Osteoblast (primary cell): ENCODE data around the gene NFKBIL1. TPM values are rescaled to one million over a fixed set of nuclear protein-coding genes. Genes with fewer than 3 reads are reported as not detected.
"Not testable (repeated sequence)": the region's sequence is repeated elsewhere in the genome, so short reads cannot be mapped to it uniquely, and the experiment has no call there.

Experiments used
- DNase-seq: peaks from one replicate; pipeline ENCODE4 v3.0.0; 2011; ENCODE audit warnings: low spot score, mixed read lengths; ENCODE audit not compliant: insufficient read length; ENCODE audit errors: missing footprints
- H2AFZ ChIP-seq: 2 replicates; pipeline ENCODE4 v1.6.0; 2011; ENCODE audit warnings: mild to moderate bottlenecking, low read length
- H3K27ac ChIP-seq: 2 replicates; pipeline ENCODE4 v1.5.1; 2011; ENCODE audit warnings: mild to moderate bottlenecking, low read depth, low read length, moderate library complexity
- H3K27me3 ChIP-seq: 2 replicates; pipeline ENCODE4 v1.6.0; 2012; ENCODE audit warnings: mild to moderate bottlenecking, control low read depth, inconsistent platforms, low read length, moderate library complexity; ENCODE audit not compliant: insufficient read depth
- H3K36me3 ChIP-seq: 2 replicates; pipeline ENCODE4 v1.5.1; 2011; ENCODE audit warnings: mild to moderate bottlenecking, low read length, control low read depth, moderate library complexity; ENCODE audit not compliant: insufficient read depth
- H3K4me1 ChIP-seq: 2 replicates; pipeline ENCODE4 v1.5.1; 2011; ENCODE audit warnings: mild to moderate bottlenecking, low read length, control low read depth, moderate library complexity; ENCODE audit not compliant: insufficient read depth
- H3K4me2 ChIP-seq: 2 replicates; pipeline ENCODE4 v1.6.0; 2011; ENCODE audit warnings: mild to moderate bottlenecking, low read length; ENCODE audit not compliant: insufficient read depth
- H3K4me3 ChIP-seq: fragments of 200-600 bp; sonication (generic); 3 replicates; pipeline ENCODE4 v1.5.1; 2012; ENCODE audit warnings: mild to moderate bottlenecking, low read length, inconsistent platforms; ENCODE audit not compliant: insufficient read depth
- H3K79me2 ChIP-seq: 2 replicates; pipeline ENCODE4 v1.6.0; 2012; ENCODE audit warnings: mild to moderate bottlenecking, low read length, control low read depth, inconsistent platforms; ENCODE audit not compliant: insufficient read depth
- H3K9me3 ChIP-seq: 2 replicates; pipeline ENCODE4 v1.5.1; 2011; ENCODE audit warnings: low read depth, low read length, control low read depth
- H4K20me1 ChIP-seq: 2 replicates; pipeline ENCODE4 v1.6.0; 2012; ENCODE audit warnings: mild to moderate bottlenecking, low read length, control low read depth; ENCODE audit not compliant: insufficient read depth
- total RNA-seq: library from RNA; depleted of rRNA; stranded (reverse); fragments of >200 nt; gene quantifications from 2 replicates; pipeline ENCODE4 v1.2.3, GENCODE V29; 2012
- TF ChIP-seq, protein P1 (sequence below): IDR thresholded peaks from 2 replicates; pipeline ENCODE4 v1.5.1; 2011; ENCODE audit warnings: mild to moderate bottlenecking, low read depth, low read length, moderate library complexity; ENCODE audit errors: extremely low read depth

The NFKBIL1 gene
- 43.6 and 56.8 TPM in 2 replicates for total RNA-seq

GRCh38 chr6:31546958-31547726 lies at the start of gene NFKBIL1:
NFKBIL1 (plus strand) TSS chr6:31547608; CDS start chr6:31547695, 87 bp downstream.
- H3K27me3 ChIP-seq, result no peaks in the 10 kb centered on the region
- TF ChIP-seq, protein P1, sequence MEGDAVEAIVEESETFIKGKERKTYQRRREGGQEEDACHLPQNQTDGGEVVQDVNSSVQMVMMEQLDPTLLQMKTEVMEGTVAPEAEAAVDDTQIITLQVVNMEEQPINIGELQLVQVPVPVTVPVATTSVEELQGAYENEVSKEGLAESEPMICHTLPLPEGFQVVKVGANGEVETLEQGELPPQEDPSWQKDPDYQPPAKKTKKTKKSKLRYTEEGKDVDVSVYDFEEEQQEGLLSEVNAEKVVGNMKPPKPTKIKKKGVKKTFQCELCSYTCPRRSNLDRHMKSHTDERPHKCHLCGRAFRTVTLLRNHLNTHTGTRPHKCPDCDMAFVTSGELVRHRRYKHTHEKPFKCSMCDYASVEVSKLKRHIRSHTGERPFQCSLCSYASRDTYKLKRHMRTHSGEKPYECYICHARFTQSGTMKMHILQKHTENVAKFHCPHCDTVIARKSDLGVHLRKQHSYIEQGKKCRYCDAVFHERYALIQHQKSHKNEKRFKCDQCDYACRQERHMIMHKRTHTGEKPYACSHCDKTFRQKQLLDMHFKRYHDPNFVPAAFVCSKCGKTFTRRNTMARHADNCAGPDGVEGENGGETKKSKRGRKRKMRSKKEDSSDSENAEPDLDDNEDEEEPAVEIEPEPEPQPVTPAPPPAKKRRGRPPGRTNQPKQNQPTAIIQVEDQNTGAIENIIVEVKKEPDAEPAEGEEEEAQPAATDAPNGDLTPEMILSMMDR, result no peak

DNA sequence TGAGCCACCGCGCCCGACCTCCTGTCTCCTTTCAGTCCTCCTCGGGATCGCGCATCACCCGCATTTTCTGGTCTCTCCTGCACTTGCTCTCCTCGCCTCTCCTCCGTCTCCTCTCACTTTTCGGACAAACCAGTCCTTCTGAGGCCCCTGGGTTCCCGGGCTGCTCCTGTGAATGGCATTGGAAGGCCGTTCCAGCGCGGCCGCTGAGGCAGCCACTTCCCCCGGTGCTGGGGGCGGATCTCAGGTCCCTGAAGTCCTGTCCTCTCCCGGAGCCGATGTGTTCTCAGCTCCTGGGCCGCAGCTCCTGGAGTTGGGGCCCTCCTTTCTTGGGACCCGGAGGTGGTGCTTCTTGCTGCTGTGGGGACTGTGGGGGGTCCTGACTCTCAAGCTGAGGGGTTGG lies 48.7 kb upstream of the NFKBIL1 start:
- no peak overlapping the region for H3K27ac ChIP-seq
- peaks cover 19% of the 10 kb centered on the region for H3K4me1 ChIP-seq
- peaks cover 63% of the 10 kb centered on the region for H3K79me2 ChIP-seq
- peak overlapping the region; percentile 82 for H3K4me3 ChIP-seq
- TF ChIP-seq, protein P1, result no peak
- H2AFZ ChIP-seq, result peak overlapping the region; percentile 54
- H3K36me3 ChIP-seq, result no peaks in the 10 kb centered on the region
- H3K27me3 ChIP-seq, result no peaks in the 10 kb centered on the region
- peak overlapping the region; percentile 89 for H3K4me2 ChIP-seq
- H3K9me3 ChIP-seq, result no peaks in the 10 kb centered on the region
- H4K20me1 ChIP-seq, result peaks cover 8% of the 10 kb centered on the region
- peak; percentile 80 for DNase-seq

More at GRCh38 chr6:31546958-31547726, at the start of gene NFKBIL1:
- Histone ChIP-seq H3K4me1 (peaks cover 24% of the 10 kb centered on the region), H2AFZ (peak within 1 kb of the TSS; percentile 92), H3K4me2 (peak within 1 kb of the TSS; percentile 95), H3K4me3 (peak within 1 kb of the TSS; percentile 75), H3K9me3 (no peaks in the 10 kb centered on the region), H3K27ac (peak within 1 kb of the TSS; percentile 87), H3K79me2 (peaks cover 28% of the 10 kb centered on the region), H4K20me1 (no peaks in the 10 kb centered on the region), H3K36me3 (peaks cover 20% of the 10 kb centered on the region)
- DNase-seq, result peak; percentile 96

GRCh38 chr6:31499648-31500047 lies 47.8 kb upstream of the NFKBIL1 start:
- not testable (repeated sequence) for H3K36me3 ChIP-seq, H4K20me1 ChIP-seq, H3K27ac ChIP-seq, H3K27me3 ChIP-seq, H3K9me3 ChIP-seq, H3K4me2 ChIP-seq, DNase-seq, H3K4me3 ChIP-seq, H2AFZ ChIP-seq
- Histone ChIP-seq H3K4me1 (peaks cover 19% of the 10 kb centered on the region), H3K79me2 (peaks cover 70% of the 10 kb centered on the region)

- Histone ChIP-seq H3K4me1 (no peaks in the 10 kb centered on the region), H2AFZ (no peak overlapping the region), H4K20me1 (peaks cover 8% of the 10 kb centered on the region), H3K79me2 (peaks cover 68% of the 10 kb centered on the region), H3K27me3 (no peaks in the 10 kb centered on the region), H3K9me3 (no peaks in the 10 kb centered on the region), H3K4me2 (no peak overlapping the region), H3K36me3 (peaks cover 14% of the 10 kb centered on the region), H3K4me3 (no peak overlapping the region), H3K27ac (no peak overlapping the region)
- TF ChIP-seq, protein P1, result no peak
- no peak for DNase-seq
These were observed 44.8 kb upstream of the NFKBIL1 start for GRCh38 chr6:31502586-31502985.

GRCh38 chr6:31509036-31509435 lies 38.4 kb upstream of the NFKBIL1 start:
- H3K79me2 ChIP-seq, result peaks cover 16% of the 10 kb centered on the region
- H2AFZ ChIP-seq, H3K27me3 ChIP-seq, H4K20me1 ChIP-seq, H3K27ac ChIP-seq, DNase-seq, H3K4me2 ChIP-seq, H3K4me3 ChIP-seq, H3K9me3 ChIP-seq: not testable (repeated sequence)
- H3K4me1 ChIP-seq, result peaks cover 11% of the 10 kb centered on the region
- H3K36me3 ChIP-seq, result peaks cover 29% of the 10 kb centered on the region
